GM12878 (cell line): ENCODE measurements around the gene DIP2B. TPM values are rescaled to one million over a fixed set of nuclear protein-coding genes. Genes with fewer than 3 reads are reported as not detected.

Experiments used
- ATAC-seq: fragments of 200-7000 bp; cut with Tn5 transposase; 3 replicates; pipeline ENCODE4 v1.9.1; 2020; ENCODE audit warnings: mild to moderate bottlenecking, moderate library complexity
- BruUV-seq: library from RNA; stranded (reverse); fragments of 400-500 nt; replicated peaks from 2 replicates; lab custom pipeline; 2021; lab: Mats Ljungman, UMichigan
- CTCF ChIA-PET: fragments of 300-600 bp; sonication (Branson Sonifier 250); formaldehyde crosslinking; extraction: SDS; loops from one replicate; lab custom pipeline; 2021; ENCODE audit warnings: inconsistent platforms; lab: Yijun Ruan, JAX
- POLR2A ChIA-PET: fragments of 350-600 bp; formaldehyde crosslinking; extraction: SDS; loops from one replicate; lab custom pipeline; 2021; ENCODE audit warnings: inconsistent platforms; lab: Charles Lee
- RAD21 ChIA-PET: fragments of 300-600 bp; sonication (Branson Sonifier 250); formaldehyde crosslinking; loops from one replicate; lab custom pipeline; 2023; ENCODE audit warnings: antibody characterized with exemption; ENCODE audit not compliant: unreplicated experiment; lab: Charles Lee
- SMC1A ChIA-PET: fragments of 300-600 bp; sonication (Branson Sonifier 250); formaldehyde crosslinking; loops from one replicate; lab custom pipeline; 2023; ENCODE audit not compliant: unreplicated experiment, uncharacterized antibody; lab: Charles Lee
- DNase-seq: peaks from one replicate; pipeline ENCODE4 v3.0.0-alpha.2; 2011; ENCODE audit warnings: low read depth, low spot score
- FAIRE-seq: peaks from 3 replicates; lab custom pipeline; 2011; peaks lifted over from hg19 to GRCh38; lab: Jason Lieb, UNC
- H2AFZ ChIP-seq: 2 replicates; pipeline ENCODE4 v1.6.0; 2011; ENCODE audit warnings: low read depth, low read length, control low read depth; ENCODE audit not compliant: control insufficient read depth
- H3K27ac ChIP-seq: 2 replicates; pipeline ENCODE4 v1.5.1; 2011; ENCODE audit warnings: control low read depth; ENCODE audit not compliant: control insufficient read depth, insufficient read depth
- H3K27me3 ChIP-seq, 2 experiments: replicated peaks in 1 of 2; 2 replicates each; pipeline versions ENCODE4 v1.6.0 to v1.6.1; 2011; ENCODE audit warnings: low read length in 1 of 2; ENCODE audit not compliant: control insufficient read depth in 2 of 2, insufficient read depth in 2 of 2
- H3K36me3 ChIP-seq, 2 experiments: 2 replicates each; pipeline ENCODE4 v1.5.1; 2011; ENCODE audit warnings: low read length in 1 of 2; ENCODE audit not compliant: control insufficient read depth in 2 of 2, insufficient read depth in 2 of 2
- H3K4me1 ChIP-seq: 2 replicates; pipeline ENCODE4 v1.6.1; 2011; ENCODE audit warnings: mild to moderate bottlenecking, low read length, moderate library complexity, mixed read lengths; ENCODE audit not compliant: control insufficient read depth, insufficient read depth
- H3K4me2 ChIP-seq: 2 replicates; pipeline ENCODE4 v1.6.0; 2011; ENCODE audit warnings: control low read depth; ENCODE audit not compliant: control insufficient read depth, insufficient read depth
- H3K4me3 ChIP-seq: fragments of 200-600 bp; sonication (generic); 2 replicates; pipeline ENCODE4 v1.5.1; 2016
- H3K79me2 ChIP-seq: 2 replicates; pipeline ENCODE4 v1.6.0; 2011; ENCODE audit warnings: low read length; ENCODE audit not compliant: control insufficient read depth, insufficient read depth
- H3K9ac ChIP-seq: 2 replicates; pipeline ENCODE4 v1.8.0; 2011; ENCODE audit warnings: low read length, control low read depth, mixed read lengths; ENCODE audit not compliant: control insufficient read depth, insufficient read depth
- H3K9me3 ChIP-seq: replicated peaks from 3 replicates; pipeline ENCODE4 v1.5.1; 2011; ENCODE audit warnings: mild to moderate bottlenecking, low read length; ENCODE audit not compliant: control insufficient read depth, insufficient read depth
- H4K20me1 ChIP-seq: 2 replicates; pipeline ENCODE4 v1.6.0; 2011; ENCODE audit not compliant: control insufficient read depth, insufficient read depth
- ASH2L ChIP-seq: fragments of 300-600, 200-600 bp; sonication (generic); IDR thresholded peaks from 2 replicates; pipeline ENCODE4 v1.6.1; 2017; ENCODE audit warnings: low read depth, mild to moderate bottlenecking, borderline replicate concordance
- EZH2 ChIP-seq: IDR thresholded peaks from 2 replicates; pipeline ENCODE4 v1.6.1; 2012; ENCODE audit warnings: low read depth, mild to moderate bottlenecking, control low read depth, inconsistent platforms, low read length, borderline replicate concordance; ENCODE audit not compliant: control insufficient read depth
- MXI1 ChIP-seq: fragments of 150-350 bp; IDR thresholded peaks from 2 replicates; pipeline ENCODE4 v1.6.1; 2011; ENCODE audit warnings: low read depth, mild to moderate bottlenecking, inconsistent platforms, low read length, improper control_type of control experiment
- PAX5 ChIP-seq: IDR thresholded peaks from 2 replicates; pipeline ENCODE4 v1.6.1; 2011; ENCODE audit warnings: low read depth, low read length, borderline replicate concordance
- PAX8 ChIP-seq: fragments of 450-650 bp; IDR thresholded peaks from 2 replicates; pipeline ENCODE4 v1.6.1; 2017; ENCODE audit warnings: mild to moderate bottlenecking, moderate library complexity
- PML ChIP-seq: IDR thresholded peaks from 2 replicates; pipeline ENCODE4 v1.6.1; 2012; ENCODE audit warnings: low read length, inconsistent platforms
- RBBP5 ChIP-seq: fragments of 200-600 bp; sonication (generic); conservative IDR thresholded peaks from 2 replicates; pipeline ENCODE4 v1.6.1; 2016
- SIX5 ChIP-seq: IDR thresholded peaks from 2 replicates; pipeline ENCODE4 v1.6.1; 2011; ENCODE audit warnings: mild to moderate bottlenecking, low read depth, low read length, moderate library complexity; ENCODE audit not compliant: severe bottlenecking
- SMARCA5 ChIP-seq: fragments of 450-650 bp; IDR thresholded peaks from 2 replicates; pipeline ENCODE4 v1.6.1; 2017; ENCODE audit warnings: mild to moderate bottlenecking
- SREBF1 ChIP-seq: IDR thresholded peaks from 2 replicates; pipeline ENCODE4 v1.6.1; 2012; ENCODE audit warnings: mild to moderate bottlenecking, low read length
- SREBF2 ChIP-seq: IDR thresholded peaks from 2 replicates; pipeline ENCODE4 v1.6.1; 2012; ENCODE audit warnings: mild to moderate bottlenecking, low read length
- SRF ChIP-seq, 2 experiments: IDR thresholded peaks; 2 replicates each; pipeline ENCODE4 v1.6.1; 2011; ENCODE audit warnings: low read depth in 2 of 2, low read length in 2 of 2, mild to moderate bottlenecking in 1 of 2, moderate library complexity in 1 of 2
- TAF1 ChIP-seq: IDR thresholded peaks from 2 replicates; pipeline ENCODE4 v1.6.1; 2011; ENCODE audit warnings: mild to moderate bottlenecking, low read depth, low read length, borderline replicate concordance
- TBL1XR1 ChIP-seq: IDR thresholded peaks from 2 replicates; pipeline ENCODE4 v1.6.1; 2012; ENCODE audit warnings: low read depth, low read length, improper control_type of control experiment
- TCF3 ChIP-seq: IDR thresholded peaks from 2 replicates; pipeline ENCODE4 v1.6.1; 2012; ENCODE audit warnings: low read depth, mild to moderate bottlenecking, low read length, borderline replicate concordance; ENCODE audit not compliant: insufficient read depth
- ZNF622 ChIP-seq: fragments of 450-650 bp; IDR thresholded peaks from 2 replicates; pipeline ENCODE4 v1.6.1; 2017; ENCODE audit warnings: mild to moderate bottlenecking, inconsistent platforms
- WGBS: methylation state at CpG from one replicate; pipeline ENCODE4 v1.1.6; 2016; ENCODE audit warnings: low lambda C conversion rate; ENCODE audit not compliant: insufficient replicate concordance, insufficient coverage; ENCODE audit errors: missing lambda C conversion rate; 5-methylcytosine and 5-hydroxymethylcytosine counted together
- in situ Hi-C: fragments of 300-500 bp; cut with MboI; formaldehyde crosslinking; loops from 9 replicates; pipeline ENCODE4 v1.14.3; 2018; ENCODE audit warnings: mixed read lengths
- intact Hi-C: fragments of 100-400 bp; cut with micrococcal nuclease; formaldehyde crosslinking; loops from one replicate; pipeline ENCODE4 v1.14.2; 2022; ENCODE audit not compliant: unreplicated experiment
- polyA plus RNA-seq, 11 experiments: library from polyadenylated mRNA; depleted of rRNA in 4 of 11; unstranded in 6 of 11; stranded (reverse) in 5 of 11; fragments of >200 nt; fragmentation: Nextera tagmentation in 4 of 11; fragmentation: Illumina TruSeq in 1 of 11; extraction: Ambion mirVana in 4 of 11; extraction: Trizol in 1 of 11; gene quantifications; 1 replicate in 1 of 11; 2 replicates in 10 of 11; pipeline versions ENCODE4 v1.2.1 to v1.2.3, GENCODE V29; 2011 to 2016; ENCODE audit warnings: inconsistent platforms in 2 of 11, missing spikeins in 2 of 11, low read depth in 1 of 11
- total RNA-seq, 4 experiments: library from RNA; depleted of rRNA in 3 of 4; stranded (reverse); fragments of >200 nt in 3 of 4; fragmentation: Illumina TruSeq in 1 of 4; extraction: Trizol in 1 of 4; gene quantifications; 2 replicates each; pipeline versions ENCODE4 v1.2.1 to v1.2.3, GENCODE V29; 2013 to 2021
- TF ChIP-seq, protein P1 (sequence below): IDR thresholded peaks from 2 replicates; pipeline ENCODE4 v1.6.1; 2012; ENCODE audit warnings: low read depth, low read length, improper control_type of control experiment
- TF ChIP-seq, protein P2 (sequence below): IDR thresholded peaks from 2 replicates; pipeline ENCODE4 v1.6.1; 2011; ENCODE audit warnings: borderline replicate concordance, low read depth, mild to moderate bottlenecking, moderate library complexity, mixed read lengths, low read length; ENCODE audit not compliant: insufficient read depth; ENCODE audit errors: extremely low read length
- TF ChIP-seq, protein P3 (sequence below): fragments of 450-650 bp; formaldehyde crosslinking; IDR thresholded peaks from 2 replicates; pipeline ENCODE4 v1.4.0; 2020; ENCODE audit warnings: mild to moderate bottlenecking, moderate library complexity

The DIP2B gene
- total and polyA plus RNA-seq, 10 of the 15 experiments (the other 5 are each of a cell fraction or from before 2014, with no cell fraction given) = 4.5 to 30.0 (median 18.6) TPM

DNA sequence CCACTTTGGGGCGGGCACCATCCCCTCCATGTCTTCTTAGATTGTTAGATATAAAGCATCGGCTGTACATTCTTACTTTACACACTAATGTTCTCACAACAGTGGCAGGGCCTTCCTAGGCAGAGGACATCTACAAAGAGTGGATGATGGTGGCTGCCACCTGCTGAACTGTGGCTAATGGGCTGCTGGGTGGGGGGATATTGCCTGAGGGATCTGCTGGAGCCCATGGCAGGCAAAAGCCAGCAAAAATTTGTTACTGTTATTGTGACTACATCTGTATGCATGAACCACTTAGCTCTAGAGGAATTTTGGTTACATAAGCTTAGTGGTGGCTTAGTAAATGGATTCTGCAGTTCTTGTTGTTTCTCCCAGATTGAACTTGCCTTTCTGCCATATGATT, 52.6 kb downstream of the DIP2B start:
- ChIA-PET POLR2A (no interaction called here), CTCF (interaction anchor here (2.4 kb wide), 1 partner anchor 11 kb away, joined by 8 read pairs; no protein-coding TSS in a partner anchor), SMC1A (interaction anchor here (1.1 to 2.0 kb wide), 4 partner anchors 10 to 51 kb away, joined by 3 to 5 read pairs (median 3); no protein-coding TSS in a partner anchor), RAD21 (no interaction called here)
- TF ChIP-seq PAX8 (no peak), TBL1XR1 (no peak), TCF3 (no peak), ZNF622 (no peak), SREBF2 (no peak), SRF (IDR thresholded peaks at IDR 0.05; ENCODE audit: low read depth in 2 of 2, low read length in 2 of 2) (no peak), SMARCA5 (no peak), TAF1 (no peak), ASH2L (no peak), PML (no peak), MXI1 (no peak), EZH2 (no peak), SIX5 (no peak), RBBP5 (no peak), SREBF1 (no peak), PAX5 (no peak)
- TF ChIP-seq, protein P1, sequence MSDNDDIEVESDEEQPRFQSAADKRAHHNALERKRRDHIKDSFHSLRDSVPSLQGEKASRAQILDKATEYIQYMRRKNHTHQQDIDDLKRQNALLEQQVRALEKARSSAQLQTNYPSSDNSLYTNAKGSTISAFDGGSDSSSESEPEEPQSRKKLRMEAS = no peak
- TF ChIP-seq, protein P2, sequence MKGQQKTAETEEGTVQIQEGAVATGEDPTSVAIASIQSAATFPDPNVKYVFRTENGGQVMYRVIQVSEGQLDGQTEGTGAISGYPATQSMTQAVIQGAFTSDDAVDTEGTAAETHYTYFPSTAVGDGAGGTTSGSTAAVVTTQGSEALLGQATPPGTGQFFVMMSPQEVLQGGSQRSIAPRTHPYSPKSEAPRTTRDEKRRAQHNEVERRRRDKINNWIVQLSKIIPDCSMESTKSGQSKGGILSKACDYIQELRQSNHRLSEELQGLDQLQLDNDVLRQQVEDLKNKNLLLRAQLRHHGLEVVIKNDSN = no peak
- TF ChIP-seq, protein P3, sequence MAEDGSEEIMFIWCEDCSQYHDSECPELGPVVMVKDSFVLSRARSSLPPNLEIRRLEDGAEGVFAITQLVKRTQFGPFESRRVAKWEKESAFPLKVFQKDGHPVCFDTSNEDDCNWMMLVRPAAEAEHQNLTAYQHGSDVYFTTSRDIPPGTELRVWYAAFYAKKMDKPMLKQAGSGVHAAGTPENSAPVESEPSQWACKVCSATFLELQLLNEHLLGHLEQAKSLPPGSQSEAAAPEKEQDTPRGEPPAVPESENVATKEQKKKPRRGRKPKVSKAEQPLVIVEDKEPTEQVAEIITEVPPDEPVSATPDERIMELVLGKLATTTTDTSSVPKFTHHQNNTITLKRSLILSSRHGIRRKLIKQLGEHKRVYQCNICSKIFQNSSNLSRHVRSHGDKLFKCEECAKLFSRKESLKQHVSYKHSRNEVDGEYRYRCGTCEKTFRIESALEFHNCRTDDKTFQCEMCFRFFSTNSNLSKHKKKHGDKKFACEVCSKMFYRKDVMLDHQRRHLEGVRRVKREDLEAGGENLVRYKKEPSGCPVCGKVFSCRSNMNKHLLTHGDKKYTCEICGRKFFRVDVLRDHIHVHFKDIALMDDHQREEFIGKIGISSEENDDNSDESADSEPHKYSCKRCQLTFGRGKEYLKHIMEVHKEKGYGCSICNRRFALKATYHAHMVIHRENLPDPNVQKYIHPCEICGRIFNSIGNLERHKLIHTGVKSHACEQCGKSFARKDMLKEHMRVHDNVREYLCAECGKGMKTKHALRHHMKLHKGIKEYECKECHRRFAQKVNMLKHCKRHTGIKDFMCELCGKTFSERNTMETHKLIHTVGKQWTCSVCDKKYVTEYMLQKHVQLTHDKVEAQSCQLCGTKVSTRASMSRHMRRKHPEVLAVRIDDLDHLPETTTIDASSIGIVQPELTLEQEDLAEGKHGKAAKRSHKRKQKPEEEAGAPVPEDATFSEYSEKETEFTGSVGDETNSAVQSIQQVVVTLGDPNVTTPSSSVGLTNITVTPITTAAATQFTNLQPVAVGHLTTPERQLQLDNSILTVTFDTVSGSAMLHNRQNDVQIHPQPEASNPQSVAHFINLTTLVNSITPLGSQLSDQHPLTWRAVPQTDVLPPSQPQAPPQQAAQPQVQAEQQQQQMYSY = no peak
- Histone ChIP-seq H2AFZ (no peak overlapping the region), H3K27me3 (no peaks in the 10 kb centered on the region), H3K27ac (no peak overlapping the region), H3K9ac (no peak overlapping the region), H4K20me1 (no peaks in the 10 kb centered on the region), H3K4me3 (no peak overlapping the region), H3K4me1 (no peaks in the 10 kb centered on the region), H3K9me3 (no peaks in the 10 kb centered on the region), H3K36me3 (peaks cover 0 to 1% of the 10 kb centered on the region in 2 experiments; a peak in 1 of 4 replicates), H3K4me2 (no peak overlapping the region), H3K79me2 (peaks cover 16% of the 10 kb centered on the region)
- FAIRE-seq (no peak), ATAC-seq (no peak), DNase-seq (no peak)
- in situ Hi-C loops = no loop called here
- WGBS = 100% methylated on average over 2 of the region's 2 CpGs
- no TSS peak for BruUV-seq
- intact Hi-C loops = no loop called here
